Activated CD8-positive, alpha-beta T cell treated with anti-CD3 and anti-CD28 coated beads for 36 hours (primary cell): Measurements from ENCODE around the gene FYN. TPM values are rescaled to one million over a fixed set of nuclear protein-coding genes. Genes with fewer than 3 reads are reported as not detected.
"Not testable (repeated sequence)": the region's sequence is repeated elsewhere in the genome, so short reads cannot be mapped to it uniquely, and the experiment has no call there.

Source experiments
- ATAC-seq: fragments of 200-7000 bp; cut with Tn5 transposase; one replicate; pipeline ENCODE4 v1.10.0; 2021; ENCODE audit warnings: mild to moderate bottlenecking, moderate library complexity
- CTCF ChIA-PET: fragments of 350-600 bp; sonication (Branson Sonifier 250); formaldehyde crosslinking; loops from one replicate; lab custom pipeline; 2021; ENCODE audit warnings: antibody characterized with exemption; lab: Charles Lee
- POLR2A ChIA-PET: fragments of 350-600 bp; sonication (Branson Sonifier 250); formaldehyde crosslinking; loops from one replicate; lab custom pipeline; 2021; ENCODE audit warnings: antibody characterized with exemption; lab: Charles Lee
- DNase-seq: peaks from one replicate; pipeline ENCODE4 v3.0.0-alpha.2; 2020
- H3K27ac Mint-ChIP-seq: one replicate; pipeline ENCODE4 v1.8.0; 2021; ENCODE audit warnings: mild to moderate bottlenecking, mixed read lengths
- H3K27me3 Mint-ChIP-seq: one replicate; pipeline ENCODE4 v1.8.0; 2021; ENCODE audit warnings: mixed read lengths
- H3K36me3 Mint-ChIP-seq: one replicate; pipeline ENCODE4 v1.8.0; 2021; ENCODE audit warnings: low read depth, mixed read lengths
- H3K4me1 Mint-ChIP-seq: one replicate; pipeline ENCODE4 v1.8.0; 2021; ENCODE audit warnings: low read depth, mixed read lengths
- H3K4me3 Mint-ChIP-seq: one replicate; pipeline ENCODE4 v1.8.0; 2021; ENCODE audit warnings: mild to moderate bottlenecking, moderate library complexity, mixed read lengths
- H3K9me3 Mint-ChIP-seq: one replicate; pipeline ENCODE4 v1.8.0; 2021; ENCODE audit warnings: mixed read lengths
- intact Hi-C: fragments of 100-400 bp; cut with micrococcal nuclease; formaldehyde crosslinking; loops from one replicate; pipeline ENCODE4 v1.10.0; 2022
- total RNA-seq, 2 experiments: library from RNA; stranded (reverse); gene quantifications; one replicate each; pipeline ENCODE4 v1.2.3, GENCODE V29; 2021
- TF ChIP-seq, protein P1 (sequence below): fragments of 200-600 bp; IDR thresholded peaks from one replicate; pipeline ENCODE4 v1.8.0; 2022; ENCODE audit warnings: antibody characterized with exemption, mild to moderate bottlenecking

FYN gene
- total RNA-seq, 2 experiments from 2014 or later, result 384 to 386 TPM

DNA sequence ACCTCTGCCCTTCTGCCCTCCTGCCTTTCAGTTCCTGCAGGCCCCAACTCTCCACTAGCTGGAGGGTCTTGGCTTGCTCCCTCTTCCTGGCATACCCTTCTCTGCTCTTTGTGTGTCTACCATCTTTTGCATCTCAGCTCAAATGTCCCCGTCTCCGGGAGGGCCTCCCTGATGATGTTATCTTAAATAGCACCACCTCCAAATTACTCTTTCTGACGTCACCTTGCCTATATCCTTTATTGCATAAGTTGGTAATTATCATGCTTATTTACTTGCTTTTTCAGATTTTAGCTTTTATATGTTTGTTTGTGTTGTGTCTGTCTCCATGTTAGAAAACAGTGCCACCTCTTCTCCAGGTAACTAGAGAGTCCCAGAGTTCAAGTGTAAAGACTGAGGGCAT lies 36.0 kb upstream of the FYN start:
- H3K9me3 Mint-ChIP-seq, result peaks cover 2% of the 10 kb centered on the region
- ATAC-seq (no peak), DNase-seq (no peak)
- no peak overlapping the region for H3K4me3 Mint-ChIP-seq
- H3K4me1 Mint-ChIP-seq, result peaks cover 9% of the 10 kb centered on the region
- TF ChIP-seq, protein P1, sequence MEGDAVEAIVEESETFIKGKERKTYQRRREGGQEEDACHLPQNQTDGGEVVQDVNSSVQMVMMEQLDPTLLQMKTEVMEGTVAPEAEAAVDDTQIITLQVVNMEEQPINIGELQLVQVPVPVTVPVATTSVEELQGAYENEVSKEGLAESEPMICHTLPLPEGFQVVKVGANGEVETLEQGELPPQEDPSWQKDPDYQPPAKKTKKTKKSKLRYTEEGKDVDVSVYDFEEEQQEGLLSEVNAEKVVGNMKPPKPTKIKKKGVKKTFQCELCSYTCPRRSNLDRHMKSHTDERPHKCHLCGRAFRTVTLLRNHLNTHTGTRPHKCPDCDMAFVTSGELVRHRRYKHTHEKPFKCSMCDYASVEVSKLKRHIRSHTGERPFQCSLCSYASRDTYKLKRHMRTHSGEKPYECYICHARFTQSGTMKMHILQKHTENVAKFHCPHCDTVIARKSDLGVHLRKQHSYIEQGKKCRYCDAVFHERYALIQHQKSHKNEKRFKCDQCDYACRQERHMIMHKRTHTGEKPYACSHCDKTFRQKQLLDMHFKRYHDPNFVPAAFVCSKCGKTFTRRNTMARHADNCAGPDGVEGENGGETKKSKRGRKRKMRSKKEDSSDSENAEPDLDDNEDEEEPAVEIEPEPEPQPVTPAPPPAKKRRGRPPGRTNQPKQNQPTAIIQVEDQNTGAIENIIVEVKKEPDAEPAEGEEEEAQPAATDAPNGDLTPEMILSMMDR, result no peak
- no peaks in the 10 kb centered on the region for H3K36me3 Mint-ChIP-seq
- no peak overlapping the region for H3K27ac Mint-ChIP-seq
- POLR2A ChIA-PET, result no interaction called here
- no peaks in the 10 kb centered on the region for H3K27me3 Mint-ChIP-seq
- intact Hi-C loops, result no loop called here
- CTCF ChIA-PET, result no interaction called here

DNA sequence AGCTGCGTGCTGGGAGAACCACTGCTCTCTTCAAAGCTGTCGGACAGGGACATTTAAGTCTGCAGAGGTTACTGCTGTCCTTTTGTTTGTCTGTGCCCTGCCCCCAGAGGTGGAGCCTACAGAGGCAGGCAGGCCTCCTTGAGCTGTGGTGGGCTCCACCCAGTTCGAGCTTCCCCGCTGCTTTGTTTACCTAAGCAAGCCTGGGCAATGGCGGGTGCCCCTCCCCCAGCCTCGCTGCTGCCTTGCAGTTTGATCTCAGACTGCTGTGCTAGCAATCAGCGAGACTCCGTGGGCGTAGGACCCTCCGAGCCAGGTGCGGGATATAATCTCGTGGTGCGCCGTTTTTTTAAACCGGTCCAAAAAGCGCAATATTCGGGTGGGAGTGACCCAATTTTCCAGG lies 35.1 kb upstream of the FYN start:
- H3K4me3 Mint-ChIP-seq, H3K9me3 Mint-ChIP-seq, H3K36me3 Mint-ChIP-seq, CTCF ChIA-PET, ATAC-seq, H3K27me3 Mint-ChIP-seq, H3K27ac Mint-ChIP-seq, H3K4me1 Mint-ChIP-seq, intact Hi-C loops, DNase-seq, POLR2A ChIA-PET: not testable (repeated sequence)

DNA sequence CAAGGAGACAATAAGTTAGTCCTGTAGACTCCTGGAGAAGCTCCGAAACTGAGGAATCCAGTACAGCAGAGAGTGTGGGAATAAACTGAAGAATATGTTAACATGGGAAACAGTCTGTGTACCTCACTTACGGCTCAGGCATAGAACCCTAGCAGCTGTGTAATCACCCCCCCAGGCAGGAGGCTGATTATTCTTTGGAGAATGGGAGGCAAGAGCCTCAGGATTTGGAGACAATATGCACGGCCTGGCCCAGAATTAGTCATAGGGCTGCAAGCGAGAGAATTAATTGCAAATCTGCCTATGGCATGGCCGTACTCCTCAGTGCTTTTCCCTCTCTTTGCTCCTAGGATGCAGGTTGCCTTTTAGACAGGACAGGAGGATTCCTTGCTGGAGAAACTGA lies 27.5 kb upstream of the FYN start:
- POLR2A ChIA-PET, result no interaction called here
- no peaks in the 10 kb centered on the region for H3K27me3 Mint-ChIP-seq

GRCh38 chr6:111899531-111899930 lies 26.3 kb upstream of the FYN start:
- Mint-ChIP-seq H3K9me3 (no peaks in the 10 kb centered on the region), H3K27me3 (no peaks in the 10 kb centered on the region), H3K4me1 (no peaks in the 10 kb centered on the region), H3K27ac (no peak overlapping the region), H3K36me3 (no peaks in the 10 kb centered on the region), H3K4me3 (no peak overlapping the region)
- CTCF ChIA-PET, result no interaction called here
- DNase-seq (no peak), ATAC-seq (no peak)
- intact Hi-C loops, result no loop called here
- TF ChIP-seq, protein P1, result no peak
- POLR2A ChIA-PET, result interaction anchor here (1.7 kb wide), 1 partner anchor 26 kb away, joined by 5 read pairs; the partner anchor contains the start of gene FYN

More for the DNA sequence above, 27.5 kb upstream of the FYN start:
- Mint-ChIP-seq H3K36me3 (no peaks in the 10 kb centered on the region), H3K4me3 (no peak overlapping the region), H3K9me3 (no peaks in the 10 kb centered on the region), H3K4me1 (no peaks in the 10 kb centered on the region), H3K27ac (no peak overlapping the region)
- intact Hi-C loops, result no loop called here
- DNase-seq, result no peak
- CTCF ChIA-PET, result no interaction called here
- ATAC-seq, result no peak
- TF ChIP-seq, protein P1, result no peak

DNA sequence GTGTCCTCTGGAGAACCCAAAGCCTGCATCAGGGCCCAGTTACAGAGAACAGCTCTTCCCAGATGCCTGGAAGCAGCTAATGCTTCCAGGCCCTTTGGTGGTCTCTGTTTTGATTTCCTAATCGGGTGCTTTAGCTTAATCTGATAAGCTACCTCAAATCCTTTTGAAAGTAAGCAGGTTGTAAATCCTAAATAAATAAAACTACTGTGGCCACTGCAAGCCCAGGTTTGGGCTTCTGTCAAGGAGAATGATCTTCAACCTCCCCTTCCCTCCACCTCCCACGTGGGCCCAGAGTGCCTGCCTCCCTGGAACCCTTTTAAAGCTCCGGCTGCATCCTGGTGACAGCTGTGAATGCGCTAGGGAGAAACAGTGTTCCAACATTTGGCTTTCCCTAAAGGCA lies 25.2 kb upstream of the FYN start:
- ATAC-seq (no peak), DNase-seq (no peak)
- no peaks in the 10 kb centered on the region for H3K36me3 Mint-ChIP-seq
- no peaks in the 10 kb centered on the region for H3K9me3 Mint-ChIP-seq
- no peaks in the 10 kb centered on the region for H3K4me1 Mint-ChIP-seq
- ChIA-PET CTCF (no interaction called here), POLR2A (interaction anchor here (1.7 kb wide), 1 partner anchor 25 kb away, joined by 5 read pairs; the partner anchor contains the start of gene FYN)
- H3K4me3 Mint-ChIP-seq, result no peak overlapping the region
- H3K27ac Mint-ChIP-seq, result no peak overlapping the region
- intact Hi-C loops, result no loop called here
- TF ChIP-seq, protein P1, result no peak
- H3K27me3 Mint-ChIP-seq, result no peaks in the 10 kb centered on the region

DNA sequence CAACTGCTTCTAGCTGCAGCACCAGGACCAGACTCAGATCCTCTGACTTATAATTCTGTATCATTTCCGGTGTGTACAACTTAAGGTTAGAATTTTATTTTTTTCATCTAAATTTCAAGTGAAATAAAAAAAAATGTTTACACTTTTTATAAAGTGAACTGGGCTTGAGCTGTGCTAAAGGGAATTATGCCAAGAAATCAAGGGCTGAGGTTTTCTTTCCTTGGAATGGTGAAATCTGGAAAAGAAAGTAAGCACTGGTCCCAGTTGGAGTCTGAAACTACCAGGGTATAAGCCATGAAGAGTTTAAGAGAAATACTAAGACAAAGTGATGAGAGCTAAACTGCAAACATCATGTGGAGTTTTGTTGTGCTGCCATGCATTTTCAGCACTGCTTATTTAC lies 21.7 kb upstream of the FYN start:
- ATAC-seq (no peak), DNase-seq (no peak)
- CTCF ChIA-PET, result no interaction called here
- POLR2A ChIA-PET, result interaction anchor here (0.7 kb wide), 1 partner anchor 102 kb away, joined by 4 read pairs; no protein-coding TSS in a partner anchor
- intact Hi-C loops, result no loop called here
- Mint-ChIP-seq H3K4me1 (no peaks in the 10 kb centered on the region), H3K36me3 (no peaks in the 10 kb centered on the region), H3K4me3 (no peak overlapping the region), H3K27ac (no peak overlapping the region), H3K27me3 (no peaks in the 10 kb centered on the region), H3K9me3 (no peaks in the 10 kb centered on the region)
- TF ChIP-seq, protein P1, result no peak
